K562 (cell line): ENCODE data around the gene JAG2.

Source experiments
- CTCF ChIP-seq, 3 experiments: IDR thresholded peaks in 2 of 3; conservative IDR thresholded peaks in 1 of 3; 2 replicates each; pipeline ENCODE4 v1.5.1; 2011 to 2012; ENCODE audit warnings: low read length in 3 of 3, mild to moderate bottlenecking in 3 of 3, control low read depth in 2 of 3, improper control_type of control experiment in 1 of 3, inconsistent platforms in 1 of 3, low read depth in 1 of 3, mixed read lengths in 1 of 3, moderate library complexity in 1 of 3; ENCODE audit not compliant: insufficient read depth in 2 of 3
- NR3C1 ChIP-seq: sonication (generic); formaldehyde crosslinking; IDR thresholded peaks from 2 replicates; pipeline ENCODE4 v1.8.1; 2022; ENCODE audit warnings: missing genetic modification reagents
- POLR2A ChIP-seq: fragments of 450-650 bp; conservative IDR thresholded peaks from 2 replicates; pipeline ENCODE4 v1.6.1; 2016
- SRSF7 ChIP-seq: fragments of 200-400 bp; formaldehyde crosslinking; optimal IDR thresholded peaks from 2 replicates; pipeline ENCODE3; 2017; ENCODE audit warnings: mild to moderate bottlenecking, low read depth, low read length
- TAF1 ChIP-seq: IDR thresholded peaks from 2 replicates; pipeline ENCODE4 v1.6.1; 2011; ENCODE audit warnings: mild to moderate bottlenecking, low read length, moderate library complexity; ENCODE audit not compliant: insufficient read depth, control insufficient read depth, severe bottlenecking; ENCODE audit errors: extremely low read depth
- ZNF280B ChIP-seq: fragments of 250-450 bp; sonication (Bioruptor Pico); IDR thresholded peaks from 2 replicates; pipeline ENCODE4 v1.5.1; 2021; ENCODE audit warnings: mild to moderate bottlenecking
- ZZZ3 ChIP-seq: fragments of 450-650 bp; IDR thresholded peaks from 2 replicates; pipeline ENCODE4 v1.6.1; 2016; ENCODE audit warnings: antibody characterized with exemption, mild to moderate bottlenecking, moderate library complexity

- no peak for TF ChIP-seq SRSF7
- TF ChIP-seq NR3C1 (CRISPR knock-in tag) = no peak
- no peak for TF ChIP-seq ZNF280B (CRISPR knock-in tag)
- TF ChIP-seq POLR2A = no peak
- TF ChIP-seq ZZZ3 = no peak
- TF ChIP-seq TAF1 = no peak
- no peak for TF ChIP-seq CTCF (IDR thresholded peaks at IDR 0.05 in 2 of 3, conservative IDR thresholded peaks at IDR 0.05 in 1 of 3; ENCODE audit: insufficient read depth in 2 of 3, low read depth in 1 of 3, low read length in 3 of 3)
These were observed 519 bp downstream of the JAG2 start for GRCh38 chr14:105168093-105168420.
